ENCODE measurements around the gene MGP.

The MGP gene

DNA sequence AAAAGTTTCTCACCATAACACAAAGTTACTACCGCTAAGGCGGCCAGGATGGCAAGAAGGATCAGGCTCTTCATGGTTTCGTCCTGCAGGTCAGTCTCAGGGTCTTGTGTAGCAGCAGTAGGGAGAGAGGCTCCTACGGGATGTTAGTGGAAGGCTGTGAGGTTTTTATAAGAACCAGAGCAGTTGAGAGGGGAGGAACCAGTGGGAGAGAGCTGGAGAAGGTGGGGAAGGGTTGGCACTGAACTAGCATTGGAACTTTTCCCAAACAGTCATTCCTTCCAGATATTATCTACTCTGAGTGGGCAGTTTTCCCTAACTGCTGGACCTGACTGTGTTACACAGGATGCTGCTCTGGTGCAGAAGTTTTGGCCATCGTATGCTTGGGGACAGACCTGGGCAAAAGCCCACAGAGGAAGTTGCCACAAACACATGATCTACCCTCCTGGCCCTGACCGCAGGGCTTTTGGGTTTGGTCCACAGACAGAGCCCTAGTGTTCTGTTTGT is at the start of gene MGP:
Gene MGP, minus strand, starts transcription at position 137 of the 504 bp plus-strand sequence. Its CDS starts 63 bp downstream, at position 74.
- no peak within 1 kb of the TSS for H3K4me3 ChIP-seq
- no peaks in the 10 kb centered on the region for H3K36me3 ChIP-seq (replicated peaks)
- H3K9me3 ChIP-seq = no peaks in the 10 kb centered on the region
- H3K27me3 ChIP-seq (ENCODE audit: low read depth) = no peaks in the 10 kb centered on the region
- in situ Hi-C loops (cut with MboI; ENCODE audit: low sequenced_read_pairs) = no loop called here
- H3K4me1 ChIP-seq = no peaks in the 10 kb centered on the region
- no peak for DNase-seq (ENCODE audit: low spot score in 2 of 2)

DNA sequence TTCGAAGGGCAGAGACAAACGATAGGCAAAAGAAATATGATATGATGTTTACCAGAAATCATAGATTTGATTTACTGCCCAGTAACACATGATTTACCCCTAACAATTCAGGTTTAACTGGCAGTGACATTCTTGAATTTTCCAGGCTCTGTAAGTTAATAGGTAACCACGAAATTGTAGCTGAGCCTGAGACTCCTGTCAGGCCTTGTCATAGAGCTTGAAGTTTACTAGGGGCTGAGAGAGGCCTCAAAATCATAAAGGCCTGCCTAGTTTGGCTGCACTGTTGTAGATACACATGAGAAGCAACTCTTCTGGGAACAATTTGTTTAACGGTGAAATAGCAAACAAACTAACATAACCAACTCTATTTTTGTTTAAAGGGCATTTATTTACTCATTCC is 49.4 kb upstream of the MGP start:
- no peaks in the 10 kb centered on the region for H3K4me1 ChIP-seq
- DNase-seq (ENCODE audit: low spot score in 2 of 2) = no peak
- H3K9me3 ChIP-seq = no peaks in the 10 kb centered on the region
- in situ Hi-C loops (cut with MboI; ENCODE audit: low sequenced_read_pairs) = no loop called here
- no peaks in the 10 kb centered on the region for H3K36me3 ChIP-seq (replicated peaks)
- no peaks in the 10 kb centered on the region for H3K27me3 ChIP-seq (ENCODE audit: low read depth)
- H3K4me3 ChIP-seq = no peak overlapping the region

DNA sequence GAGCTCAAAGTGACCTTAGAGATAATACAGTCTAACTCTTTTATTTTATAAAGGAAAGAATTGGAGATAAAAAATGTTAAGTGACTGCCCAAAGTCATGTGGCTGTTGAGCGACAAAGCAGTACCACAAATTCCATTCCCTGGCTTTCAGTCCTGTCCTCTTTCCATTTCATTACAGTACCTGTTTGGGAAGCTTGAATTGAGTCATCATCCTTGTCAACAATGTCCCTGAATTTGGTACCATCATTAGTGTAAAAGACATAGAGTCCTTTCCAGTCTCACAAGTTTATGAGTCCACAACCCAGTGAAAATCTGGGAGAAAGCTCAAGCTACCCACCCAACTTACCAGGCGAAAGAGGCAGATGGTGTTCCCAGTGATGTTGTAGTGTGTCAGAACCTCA is 48.9 kb upstream of the MGP start:
- H3K27me3 ChIP-seq (ENCODE audit: low read depth) = no peaks in the 10 kb centered on the region
- H3K9me3 ChIP-seq = no peaks in the 10 kb centered on the region
- in situ Hi-C loops (cut with MboI; ENCODE audit: low sequenced_read_pairs) = no loop called here
- no peak for DNase-seq (ENCODE audit: low spot score in 2 of 2)
- no peaks in the 10 kb centered on the region for H3K4me1 ChIP-seq
- H3K4me3 ChIP-seq = no peak overlapping the region
- no peaks in the 10 kb centered on the region for H3K36me3 ChIP-seq (replicated peaks)

DNA sequence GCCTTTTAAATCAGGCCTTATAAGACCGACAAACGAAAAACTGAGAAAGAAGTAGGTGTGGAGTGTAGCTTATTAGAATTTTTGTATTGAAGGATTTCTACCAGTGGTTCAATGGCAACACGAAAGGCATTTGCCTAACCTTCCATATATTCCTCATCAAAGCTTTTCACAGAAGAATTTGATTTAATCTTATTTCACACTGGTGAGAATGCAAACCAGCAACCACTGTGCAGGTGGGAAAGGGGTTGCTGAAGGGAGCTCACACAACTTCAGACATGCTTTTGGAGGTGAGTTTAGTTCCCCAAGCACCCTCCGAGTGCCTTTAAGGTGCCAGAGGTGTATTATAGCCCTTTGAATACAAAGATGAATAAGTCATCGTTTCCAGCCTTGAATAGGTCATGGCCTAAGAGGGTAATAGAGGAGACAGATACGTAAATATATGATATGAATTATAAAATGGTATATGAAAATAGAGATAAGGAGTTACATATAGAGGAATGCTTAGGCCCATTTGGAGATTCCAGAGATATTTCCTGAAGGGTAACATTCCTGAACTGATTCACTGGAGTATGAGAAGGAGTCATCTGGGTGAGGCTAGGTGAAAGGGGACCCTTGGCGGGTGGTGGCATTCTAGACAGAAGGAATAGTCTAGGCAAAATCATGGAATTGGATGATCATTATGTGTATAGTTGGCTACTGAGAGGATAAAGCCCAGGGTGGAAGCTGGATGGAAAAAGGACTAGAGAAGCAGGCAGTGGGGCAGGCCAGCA is 46.3 kb upstream of the MGP start:
- no peaks in the 10 kb centered on the region for H3K36me3 ChIP-seq (replicated peaks)
- DNase-seq (ENCODE audit: low spot score in 2 of 2) = no peak
- H3K9me3 ChIP-seq = no peaks in the 10 kb centered on the region
- no peaks in the 10 kb centered on the region for H3K4me1 ChIP-seq
- no peak overlapping the region for H3K4me3 ChIP-seq
- 0 out of 2 replicates have a peak, but pooled peaks cover 2% of the 10 kb centered on the region for H3K27me3 ChIP-seq (ENCODE audit: low read depth)
- in situ Hi-C loops (cut with MboI; ENCODE audit: low sequenced_read_pairs) = no loop called here

DNA sequence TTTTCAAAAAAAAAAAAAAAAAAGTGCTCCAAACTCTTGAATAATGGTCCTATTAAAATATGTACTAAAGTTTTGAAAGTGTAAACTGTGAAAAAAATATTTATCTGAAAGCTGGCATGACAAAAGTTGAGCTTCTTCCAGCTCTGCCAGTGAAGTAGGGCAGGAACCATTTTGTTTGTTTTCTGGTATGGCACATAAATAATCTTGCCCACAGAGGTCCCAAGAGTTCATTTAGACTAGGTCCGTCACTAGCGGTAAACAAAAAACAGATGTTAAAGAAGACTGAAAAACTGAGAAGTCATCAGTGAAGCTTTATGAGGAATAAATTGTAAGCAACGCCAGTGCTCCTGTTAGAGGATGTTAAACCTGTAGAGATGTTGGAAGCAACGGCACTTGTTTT is 45.7 kb upstream of the MGP start:
- Histone ChIP-seq H3K4me3 (no peak overlapping the region), H3K36me3 (replicated peaks) (no peaks in the 10 kb centered on the region), H3K27me3 (ENCODE audit: low read depth) (0 out of 2 replicates have a peak, but pooled peaks cover 2% of the 10 kb centered on the region), H3K9me3 (no peaks in the 10 kb centered on the region), H3K4me1 (no peaks in the 10 kb centered on the region)
- in situ Hi-C loops (cut with MboI; ENCODE audit: low sequenced_read_pairs) = no loop called here
- DNase-seq (ENCODE audit: low spot score in 2 of 2) = no peak

DNA sequence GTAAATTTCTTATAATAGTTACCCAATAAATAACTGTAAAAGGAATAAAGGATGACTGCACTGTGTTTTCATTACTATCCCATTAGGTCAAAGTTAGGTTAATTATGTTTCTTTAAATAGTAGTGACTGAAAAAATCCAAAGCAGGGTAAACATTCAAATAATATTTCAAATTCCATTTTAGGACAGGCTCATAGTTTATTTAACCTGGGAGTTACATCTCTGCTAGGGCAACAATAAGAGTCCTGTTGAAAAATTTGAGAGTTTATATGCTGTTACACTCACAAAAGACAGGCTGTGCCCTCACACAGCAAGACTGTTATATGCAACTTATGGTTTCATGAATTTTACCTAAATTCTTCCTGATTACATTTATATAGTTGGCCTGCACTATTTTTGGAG is 44.6 kb upstream of the MGP start:
- no peak for DNase-seq (ENCODE audit: low spot score in 2 of 2)
- Histone ChIP-seq H3K4me3 (no peak overlapping the region), H3K27me3 (ENCODE audit: low read depth) (0 out of 2 replicates have a peak, but pooled peaks cover 2% of the 10 kb centered on the region), H3K9me3 (no peaks in the 10 kb centered on the region), H3K36me3 (replicated peaks) (no peaks in the 10 kb centered on the region), H3K4me1 (no peaks in the 10 kb centered on the region)
- in situ Hi-C loops (cut with MboI; ENCODE audit: low sequenced_read_pairs) = no loop called here

DNA sequence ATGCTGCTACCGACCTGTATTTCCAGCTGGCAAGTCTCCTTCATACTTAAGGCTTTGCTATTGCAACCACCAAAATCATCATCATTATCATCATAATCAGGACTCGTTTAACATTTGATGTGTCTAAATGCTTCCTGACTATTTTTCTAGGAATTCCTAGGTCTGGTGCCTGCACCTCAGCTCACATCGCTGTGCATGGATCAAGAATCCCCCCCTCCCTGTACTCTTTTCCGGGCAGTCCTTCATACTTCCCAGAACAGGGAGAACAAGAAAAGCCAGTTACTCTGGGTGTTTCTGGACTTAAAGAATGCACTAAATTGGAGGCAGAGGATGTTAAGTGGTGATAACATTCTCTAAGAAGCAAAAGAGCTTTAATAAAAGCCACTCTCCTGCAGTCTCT is 43.3 kb upstream of the MGP start:
- no peak for DNase-seq (ENCODE audit: low spot score in 2 of 2)
- Histone ChIP-seq H3K4me1 (no peaks in the 10 kb centered on the region), H3K36me3 (replicated peaks) (no peaks in the 10 kb centered on the region), H3K27me3 (ENCODE audit: low read depth) (0 out of 2 replicates have a peak, but pooled peaks cover 2% of the 10 kb centered on the region), H3K4me3 (no peak overlapping the region), H3K9me3 (no peaks in the 10 kb centered on the region)
- in situ Hi-C loops (cut with MboI; ENCODE audit: low sequenced_read_pairs) = no loop called here

DNA sequence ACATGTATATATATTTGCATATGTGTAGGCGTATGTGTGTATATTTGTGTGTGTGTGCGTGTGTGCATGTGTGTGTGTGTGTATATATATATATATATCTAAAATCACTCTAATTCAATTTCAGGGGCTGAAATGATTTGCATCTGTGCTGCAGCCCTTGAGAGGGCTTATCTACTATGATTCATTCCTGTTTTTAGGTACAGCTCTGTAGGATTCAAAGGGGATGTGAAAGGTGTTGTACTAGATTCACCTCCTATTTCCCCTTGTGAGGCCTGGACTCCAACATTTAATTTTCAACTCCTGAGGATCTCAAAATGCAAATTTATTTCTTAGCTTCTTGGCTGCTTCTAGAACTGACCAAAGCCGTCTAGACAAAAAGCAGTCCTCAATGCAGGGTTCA is 41.6 kb upstream of the MGP start:
- in situ Hi-C loops (cut with MboI; ENCODE audit: low sequenced_read_pairs) = no loop called here
- no peak for DNase-seq (ENCODE audit: low spot score in 2 of 2)
- H3K4me3 ChIP-seq = no peak overlapping the region
- no peaks in the 10 kb centered on the region for H3K9me3 ChIP-seq
- H3K4me1 ChIP-seq = no peaks in the 10 kb centered on the region
- 0 out of 2 replicates have a peak, but pooled peaks cover 2% of the 10 kb centered on the region for H3K27me3 ChIP-seq (ENCODE audit: low read depth)
- no peaks in the 10 kb centered on the region for H3K36me3 ChIP-seq (replicated peaks)

DNA sequence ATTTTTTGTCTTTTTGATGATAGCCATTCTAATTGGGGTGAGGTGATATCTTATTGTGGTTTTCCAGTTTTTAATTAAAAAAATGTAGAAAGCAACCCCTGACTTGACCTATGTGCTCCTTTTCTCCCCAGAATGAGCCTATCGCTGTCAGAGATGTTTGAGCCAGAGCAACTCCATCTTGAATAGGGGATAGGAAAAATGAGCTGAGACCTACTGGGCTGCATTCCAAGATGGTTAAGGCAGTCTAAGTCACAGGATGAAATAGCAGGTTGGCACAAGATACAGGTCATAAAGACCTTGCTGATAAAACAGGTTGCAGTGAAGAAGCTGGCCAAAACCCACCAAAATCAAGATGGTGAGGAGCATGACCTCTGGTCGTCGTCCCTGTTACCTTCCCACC is 38.9 kb upstream of the MGP start:
- Histone ChIP-seq H3K9me3 (no peaks in the 10 kb centered on the region), H3K4me3 (no peak overlapping the region), H3K27me3 (ENCODE audit: low read depth) (0 out of 2 replicates have a peak, but pooled peaks cover 2% of the 10 kb centered on the region), H3K4me1 (no peaks in the 10 kb centered on the region), H3K36me3 (replicated peaks) (no peaks in the 10 kb centered on the region)
- DNase-seq (ENCODE audit: low spot score in 2 of 2) = no peak
- in situ Hi-C loops (cut with MboI; ENCODE audit: low sequenced_read_pairs) = no loop called here

DNA sequence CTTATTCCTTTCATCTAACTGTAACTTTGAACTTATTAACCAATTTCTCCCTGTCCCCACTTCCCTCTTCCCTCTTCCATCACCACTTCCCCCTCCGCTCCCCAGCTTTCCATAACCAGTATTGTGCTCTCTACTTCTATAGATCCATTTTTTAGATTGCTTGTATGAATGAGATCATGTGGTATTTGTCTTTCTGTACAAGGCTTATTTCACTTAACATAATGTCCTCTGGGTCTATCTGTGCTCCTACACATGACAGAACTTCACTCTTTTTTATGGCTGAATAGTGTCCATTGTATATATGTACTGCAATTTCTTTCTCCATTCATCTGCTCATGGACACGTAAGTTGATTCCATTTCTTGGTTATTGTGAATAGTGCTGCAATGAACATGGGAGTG is 38.3 kb upstream of the MGP start:
- Histone ChIP-seq H3K4me3 (no peak overlapping the region), H3K4me1 (no peaks in the 10 kb centered on the region), H3K36me3 (replicated peaks) (no peaks in the 10 kb centered on the region), H3K27me3 (ENCODE audit: low read depth) (0 out of 2 replicates have a peak, but pooled peaks cover 2% of the 10 kb centered on the region), H3K9me3 (no peaks in the 10 kb centered on the region)
- in situ Hi-C loops (cut with MboI; ENCODE audit: low sequenced_read_pairs) = no loop called here
- no peak for DNase-seq (ENCODE audit: low spot score in 2 of 2)

DNA sequence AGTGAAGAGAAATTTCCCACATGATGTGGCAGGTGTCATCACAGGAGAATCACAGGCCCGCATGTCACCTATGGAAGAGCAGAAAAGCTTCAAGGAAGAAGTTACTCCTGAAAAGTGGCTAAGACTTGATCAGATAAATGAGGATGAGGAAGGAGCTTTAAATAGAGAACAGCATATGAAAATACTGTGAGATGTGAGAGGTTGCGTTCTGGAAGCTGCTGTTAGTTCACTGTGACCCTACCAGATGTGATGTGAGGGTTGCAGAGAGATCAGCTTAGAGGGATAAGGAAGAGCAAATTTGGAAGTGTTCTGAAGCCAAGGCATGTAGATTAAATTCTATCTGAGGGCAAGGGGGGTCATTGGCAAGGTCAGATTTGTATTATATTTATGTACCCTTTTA is 35.6 kb upstream of the MGP start:
- no peak for DNase-seq (ENCODE audit: low spot score in 2 of 2)
- in situ Hi-C loops (cut with MboI; ENCODE audit: low sequenced_read_pairs) = no loop called here

DNA sequence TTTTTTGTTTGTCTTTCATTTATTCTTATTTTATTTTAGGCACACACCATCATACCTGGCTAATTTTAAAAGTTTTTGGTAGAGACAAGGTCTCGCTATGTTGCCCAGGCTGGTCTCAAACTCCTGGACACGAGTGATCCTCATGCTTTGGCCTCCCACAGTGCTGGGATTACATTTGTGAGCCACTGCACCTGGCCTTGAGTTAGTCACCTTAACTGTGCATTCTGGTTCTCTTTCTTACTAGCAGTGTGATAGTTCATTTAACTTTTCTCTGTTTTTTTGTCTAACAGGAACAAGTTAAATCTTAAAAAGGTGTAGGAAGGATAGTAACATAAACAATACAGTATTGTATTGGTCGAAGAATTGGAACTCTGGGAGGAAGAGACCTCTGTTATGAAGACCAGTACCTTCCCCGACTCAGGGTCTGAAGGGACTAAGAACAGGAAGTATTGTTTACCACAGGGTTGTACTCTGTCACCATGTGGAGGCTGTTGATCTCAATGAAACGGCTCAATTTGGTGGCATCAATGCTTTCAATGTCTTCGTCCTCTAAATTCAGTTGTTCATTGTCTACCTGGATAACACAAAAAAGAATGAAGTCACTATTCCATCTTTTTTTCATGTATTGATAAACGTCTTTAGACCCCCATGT is 34.9 kb upstream of the MGP start:
- no peaks in the 10 kb centered on the region for H3K27me3 ChIP-seq (ENCODE audit: low read depth)
- DNase-seq (ENCODE audit: low spot score in 2 of 2) = no peak
- H3K4me1 ChIP-seq = no peaks in the 10 kb centered on the region
- no peaks in the 10 kb centered on the region for H3K36me3 ChIP-seq (replicated peaks)
- H3K4me3 ChIP-seq = no peak overlapping the region
- in situ Hi-C loops (cut with MboI; ENCODE audit: low sequenced_read_pairs) = no loop called here
- H3K9me3 ChIP-seq = no peaks in the 10 kb centered on the region

More for the DNA sequence above, 35.6 kb upstream of the MGP start:
- no peaks in the 10 kb centered on the region for H3K4me1 ChIP-seq
- no peaks in the 10 kb centered on the region for H3K27me3 ChIP-seq (ENCODE audit: low read depth)
- H3K9me3 ChIP-seq = no peaks in the 10 kb centered on the region
- no peaks in the 10 kb centered on the region for H3K36me3 ChIP-seq (replicated peaks)
- H3K4me3 ChIP-seq = no peak overlapping the region

DNA sequence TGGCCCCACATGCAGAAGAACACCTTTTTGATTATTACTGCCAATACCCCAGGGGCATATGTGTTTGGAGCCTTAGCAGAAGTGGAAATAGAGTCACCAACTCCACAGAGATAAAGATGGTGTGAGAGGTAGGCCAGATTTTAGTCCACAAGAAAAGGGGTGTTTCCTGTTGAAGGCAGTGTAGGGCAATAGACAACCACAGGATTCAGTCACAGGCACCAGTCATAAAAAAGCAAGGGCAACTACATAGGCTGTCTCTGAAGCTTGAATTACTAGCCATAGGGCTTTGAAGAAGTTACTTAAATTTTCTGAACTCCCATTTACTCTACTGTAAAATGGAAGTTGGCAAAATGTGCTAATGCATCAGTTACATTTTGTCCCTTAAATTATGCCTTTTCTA is 33.8 kb upstream of the MGP start:
- Histone ChIP-seq H3K36me3 (replicated peaks) (no peaks in the 10 kb centered on the region), H3K9me3 (no peaks in the 10 kb centered on the region), H3K4me1 (no peaks in the 10 kb centered on the region), H3K4me3 (no peak overlapping the region), H3K27me3 (ENCODE audit: low read depth) (no peaks in the 10 kb centered on the region)
- in situ Hi-C loops (cut with MboI; ENCODE audit: low sequenced_read_pairs) = no loop called here
- DNase-seq (ENCODE audit: low spot score in 2 of 2) = no peak

DNA sequence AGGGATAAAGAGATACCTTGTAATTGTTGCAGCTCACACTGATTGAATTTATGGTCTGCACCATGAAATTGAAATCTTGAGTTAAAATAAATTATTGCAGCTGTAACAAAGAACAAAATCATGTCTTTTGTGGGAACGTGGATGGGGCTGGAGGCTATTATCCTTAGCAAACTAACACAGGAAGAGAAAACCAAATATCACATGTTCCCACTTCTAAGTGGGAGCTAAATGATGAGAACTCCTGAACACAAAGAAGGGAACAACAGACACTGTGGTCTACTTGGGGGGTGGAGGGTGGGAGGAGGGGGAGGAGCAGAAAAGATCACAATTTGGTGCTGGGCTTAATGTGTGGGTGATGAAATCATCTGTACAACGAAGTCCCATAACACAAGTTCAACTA is 30.1 kb upstream of the MGP start:
- Histone ChIP-seq H3K4me1 (no peaks in the 10 kb centered on the region), H3K9me3 (no peaks in the 10 kb centered on the region), H3K36me3 (replicated peaks) (no peaks in the 10 kb centered on the region), H3K27me3 (ENCODE audit: low read depth) (no peaks in the 10 kb centered on the region), H3K4me3 (no peak overlapping the region)
- in situ Hi-C loops (cut with MboI; ENCODE audit: low sequenced_read_pairs) = no loop called here
- DNase-seq (ENCODE audit: low spot score in 2 of 2) = no peak
